Kidney (tissue), 14 donors: ENCODE data around the gene UGT1A10. TPM values are rescaled to one million over a fixed set of nuclear protein-coding genes. Genes with fewer than 3 reads are reported as not detected.
"Not testable (repeated sequence)": the region's sequence is repeated elsewhere in the genome, so short reads cannot be mapped to it uniquely, and the experiment has no call there.

Source experiments
- DNase-seq, 5 donors: peaks; one replicate each; pipeline ENCODE4 v3.0.0-alpha.2; 2013 to 2020
- FAIRE-seq: peaks from 2 replicates; lab custom pipeline; 2012; peaks lifted over from hg19 to GRCh38; lab: Jason Lieb, UNC
- H3K27ac ChIP-seq, 2 donors: one replicate each; pipeline ENCODE4 v1.7.0; 2013; ENCODE audit warnings: low read depth in 2 of 2, low read length in 2 of 2, inconsistent platforms in 1 of 2
- H3K27me3 ChIP-seq: one replicate; pipeline ENCODE4 v1.7.1; 2013; ENCODE audit warnings: low read length, inconsistent platforms; ENCODE audit not compliant: control insufficient read depth, insufficient read depth
- H3K36me3 ChIP-seq, 3 donors: one replicate each; pipeline versions ENCODE4 v1.7.0 to v1.7.1; 2013; ENCODE audit warnings: low read length in 3 of 3, control low read depth in 1 of 3, inconsistent platforms in 1 of 3; ENCODE audit not compliant: insufficient read depth in 3 of 3, control insufficient read depth in 2 of 3
- H3K4me1 ChIP-seq, 3 donors: one replicate each; pipeline versions ENCODE4 v1.7.0 to v1.7.1; 2013; ENCODE audit warnings: low read length in 3 of 3, inconsistent platforms in 1 of 3, low read depth in 1 of 3; ENCODE audit not compliant: control insufficient read depth in 2 of 3, insufficient read depth in 2 of 3
- H3K4me3 ChIP-seq, 3 donors: one replicate each; pipeline versions ENCODE4 v1.7.0 to v1.8.1; 2013; ENCODE audit warnings: low read length in 3 of 3, control low read depth in 1 of 3, inconsistent platforms in 1 of 3
- H3K9ac ChIP-seq, 3 donors: one replicate each; pipeline versions ENCODE4 v1.7.0 to v1.7.1; 2013; ENCODE audit warnings: low read length in 3 of 3, control low read depth in 1 of 3, inconsistent platforms in 1 of 3
- H3K9me3 ChIP-seq, 3 donors: one replicate each; pipeline versions ENCODE4 v1.7.0 to v1.7.1; 2013; ENCODE audit warnings: low read length in 3 of 3, control low read depth in 1 of 3, inconsistent platforms in 1 of 3; ENCODE audit not compliant: control insufficient read depth in 2 of 3, insufficient read depth in 1 of 3
- CTCF ChIP-seq: IDR thresholded peaks from 3 replicates; pipeline ENCODE4 v1.5.1; 2012; ENCODE audit warnings: mild to moderate bottlenecking, moderate library complexity, borderline replicate concordance; ENCODE audit not compliant: insufficient read depth; ENCODE audit errors: extremely low read depth
- intact Hi-C: fragments of 100-400 bp; cut with DNase I; formaldehyde crosslinking; loops from one replicate; pipeline ENCODE4 v1.11.1; 2022
- polyA plus RNA-seq: library from polyadenylated mRNA; stranded (reverse); fragments of 350-450 nt; fragmentation: Illumina TruSeq; extraction: RNeasy Lipid Tissue Mini Kit (QIAGEN cat#74804); gene quantifications from one replicate; pipeline ENCODE4 v1.2.3, GENCODE V29; 2014; ENCODE audit warnings: low read depth, low replicate concordance; ENCODE audit not compliant: insufficient read depth
- total RNA-seq: library from RNA; stranded (reverse); fragmentation: NEBNext Ultra II Directional; extraction: Animal tissue kit (Norgen Biotek cat#: 25700); gene quantifications from one replicate; pipeline ENCODE4 v1.2.1, GENCODE V29; 2021
- donor health status: control.
- donor health status: control.
- donor health status: control.
- donor health status: control.
- donor health status: control.
- donor health status: DM: yes; HTN: yes; CAD: no.
- donor health status: Normal renal cell carcinoma (clear cell type).

UGT1A10 gene
- total and polyA plus RNA-seq, 2 donors from 2014 or later = 6.6 TPM; not detected in 1

GRCh38 chr2:233740870-233741269 is 104.6 kb downstream of the UGT1A10 start:
- Histone ChIP-seq H3K9me3 (no peaks in the 10 kb centered on the region), H3K4me1 (peaks cover 0 to 6% (median 5%) of the 10 kb centered on the region in 3 donors), H3K27ac (no peak overlapping the region), H3K4me3 (no peak overlapping the region), H3K9ac (no peak overlapping the region), H3K36me3 (peaks cover 0 to 3% (median 0%) of the 10 kb centered on the region in 3 donors), H3K27me3 (no peaks in the 10 kb centered on the region)
- no peak for TF ChIP-seq CTCF
- DNase-seq = no peak
- intact Hi-C loops = no loop called here
- FAIRE-seq = no peak

- peaks cover 0 to 12% (median 5%) of the 10 kb centered on the region in 3 donors for H3K4me1 ChIP-seq
- H3K9me3 ChIP-seq = no peaks in the 10 kb centered on the region
- DNase-seq (peak in 1 of 5 donors; percentile 71), FAIRE-seq (no peak)
- H3K27me3 ChIP-seq = no peaks in the 10 kb centered on the region
- intact Hi-C loops = no loop called here
- TF ChIP-seq CTCF = no peak
- H3K9ac ChIP-seq = no peak overlapping the region
- no peak overlapping the region for H3K27ac ChIP-seq
- H3K4me3 ChIP-seq = no peak overlapping the region
- H3K36me3 ChIP-seq = peaks cover 0 to 3% (median 0%) of the 10 kb centered on the region in 3 donors
Measured at GRCh38 chr2:233743464-233744259, 107.4 kb downstream of the UGT1A10 start.

GRCh38 chr2:233745073-233745755 is 109.0 kb downstream of the UGT1A10 start:
- TF ChIP-seq CTCF = no peak
- FAIRE-seq = no peak
- Histone ChIP-seq H3K9ac (no peak overlapping the region), H3K27me3 (no peaks in the 10 kb centered on the region), H3K9me3 (no peaks in the 10 kb centered on the region), H3K4me1 (peaks cover 0 to 12% (median 3%) of the 10 kb centered on the region in 3 donors), H3K36me3 (peaks cover 0 to 3% (median 0%) of the 10 kb centered on the region in 3 donors), H3K4me3 (no peak overlapping the region), H3K27ac (no peak overlapping the region)
- DNase-seq = no peak
- intact Hi-C loops = no loop called here

- H3K9me3 ChIP-seq, H3K36me3 ChIP-seq, intact Hi-C loops, H3K27me3 ChIP-seq, DNase-seq, FAIRE-seq, H3K9ac ChIP-seq, H3K4me3 ChIP-seq, H3K27ac ChIP-seq: not testable (repeated sequence)
- H3K4me1 ChIP-seq = peaks cover 0 to 12% (median 3%) of the 10 kb centered on the region in 3 donors
Measured at GRCh38 chr2:233745838-233746237, 109.6 kb downstream of the UGT1A10 start.
